Stimulated activated CD8-positive, alpha-beta memory T cell treated with anti-CD3 and anti-CD28 coated beads, Interleukin-4, amount 100 ng/mL, for 48 hours (primary cell): Measurements from ENCODE around the gene MOB2.

Source experiments
- DNase-seq: peaks from one replicate; pipeline ENCODE4 v3.0.0-alpha.2; 2020

Gene MOB2

DNA sequence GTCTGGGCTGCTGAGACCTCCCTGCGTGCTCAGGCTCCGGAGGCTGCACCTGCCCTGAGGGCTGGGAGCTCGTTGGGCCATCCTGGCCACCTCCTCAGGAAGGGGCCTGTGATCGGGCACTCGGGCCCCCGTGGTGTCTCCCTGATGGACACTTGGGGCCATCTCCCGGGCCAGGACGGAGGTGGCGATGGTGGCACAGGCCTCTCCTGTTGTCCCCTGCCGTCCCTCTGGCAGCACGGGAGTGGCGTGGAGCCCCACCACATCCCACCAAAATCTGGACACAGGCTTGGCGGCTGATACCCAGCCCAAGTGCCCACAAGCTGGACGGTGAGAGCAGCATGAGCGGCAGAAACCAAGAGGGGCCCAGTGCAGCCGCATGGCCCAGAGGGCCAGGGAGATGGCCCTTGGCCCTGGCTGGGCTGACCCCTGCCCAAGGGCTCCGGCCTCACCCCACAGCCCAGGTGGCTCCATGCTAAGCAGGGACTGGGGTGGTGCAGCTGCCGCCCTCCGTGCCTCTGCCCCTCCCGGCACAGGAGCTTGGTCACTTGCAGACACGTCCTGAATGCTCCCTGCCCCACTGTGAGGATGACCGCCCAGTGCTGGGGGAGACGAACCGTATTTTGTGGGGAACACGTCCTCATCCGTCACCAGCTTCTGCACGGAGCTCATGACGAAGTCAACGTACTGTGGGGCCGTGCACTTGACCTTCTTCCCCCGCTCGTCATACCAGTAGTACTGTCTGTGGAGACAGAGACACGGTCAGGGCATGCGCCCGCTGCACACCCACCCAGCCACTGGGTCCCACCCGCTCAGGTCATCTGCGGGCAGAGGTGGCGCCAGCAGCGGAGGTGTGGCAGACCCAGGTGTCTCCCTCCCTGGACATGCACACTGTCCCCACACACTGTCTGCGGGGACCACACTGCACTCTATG lies 15.6 kb downstream of the MOB2 start:
- DNase-seq = no peak

DNA sequence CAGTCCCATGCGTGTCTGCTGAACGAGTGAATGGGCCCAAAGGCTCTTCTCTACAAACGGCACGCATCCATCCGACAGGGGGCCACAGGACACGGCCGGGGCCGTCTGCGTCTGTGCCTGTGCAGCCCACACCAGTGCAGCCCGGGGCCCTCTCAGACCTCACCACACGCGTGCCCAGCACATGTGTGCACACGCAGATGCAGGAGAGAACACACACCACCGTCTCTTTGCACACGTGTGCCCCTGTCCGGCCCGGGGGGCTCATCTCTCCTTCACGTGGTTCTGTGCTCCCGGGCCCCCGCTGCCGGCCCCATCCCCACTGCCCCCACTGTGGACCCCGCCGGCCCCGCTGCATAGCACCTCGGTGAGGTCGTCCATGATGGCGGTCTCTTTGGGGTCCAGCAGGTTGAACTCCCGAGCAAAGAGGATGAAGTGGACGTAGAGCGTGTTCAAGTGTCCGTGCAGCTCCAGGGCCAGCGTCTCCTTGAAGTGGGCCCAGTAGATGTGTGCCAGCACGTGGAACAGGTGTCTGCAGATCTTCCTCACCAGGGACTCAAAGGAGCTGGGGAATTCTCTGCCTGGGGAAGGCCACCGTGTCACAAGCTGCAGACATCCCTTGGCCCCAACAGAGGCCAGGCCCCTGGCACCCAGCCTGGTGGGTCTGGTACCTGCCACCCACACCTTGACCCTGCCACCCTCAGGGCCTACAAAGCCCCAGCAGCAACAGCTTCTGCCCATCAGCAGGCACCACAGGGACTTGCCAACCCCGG lies 16.5 kb downstream of the MOB2 start:
- DNase-seq = no peak

DNA sequence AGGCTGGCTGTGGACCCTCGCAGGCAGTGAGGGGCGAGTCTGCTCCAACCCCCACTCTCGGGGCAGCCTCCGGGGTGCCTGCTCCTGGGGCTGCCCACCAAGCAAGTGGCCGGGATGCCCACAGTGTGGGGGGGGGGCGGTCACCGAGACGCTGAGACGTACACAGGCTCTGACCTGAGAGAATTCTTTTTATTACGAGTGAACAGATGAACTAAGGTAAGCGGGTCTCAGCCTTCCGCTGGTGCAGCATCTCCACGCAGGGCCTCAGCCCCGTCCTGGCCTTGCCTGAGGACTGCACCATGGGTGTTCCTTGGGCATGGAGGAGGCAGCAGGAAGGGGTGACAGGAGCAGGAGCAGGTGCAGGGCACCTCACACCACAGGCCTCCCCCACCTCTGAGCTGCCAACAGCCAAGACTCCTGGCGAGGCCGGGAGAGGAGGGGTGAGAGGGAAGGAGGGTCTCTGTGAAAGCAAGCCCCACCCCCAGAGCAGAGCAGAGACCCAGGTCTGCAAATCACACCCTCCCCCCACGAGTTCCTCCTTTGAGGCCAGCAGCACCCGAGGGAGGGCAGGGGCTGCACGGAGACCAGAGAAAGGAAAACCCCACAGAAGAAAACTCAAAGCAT lies 17.2 kb downstream of the MOB2 start:
- no peak for DNase-seq

- no peak for DNase-seq
Observed at GRCh38 chr11:1468473-1469066, 18.0 kb downstream of the MOB2 start.

DNA sequence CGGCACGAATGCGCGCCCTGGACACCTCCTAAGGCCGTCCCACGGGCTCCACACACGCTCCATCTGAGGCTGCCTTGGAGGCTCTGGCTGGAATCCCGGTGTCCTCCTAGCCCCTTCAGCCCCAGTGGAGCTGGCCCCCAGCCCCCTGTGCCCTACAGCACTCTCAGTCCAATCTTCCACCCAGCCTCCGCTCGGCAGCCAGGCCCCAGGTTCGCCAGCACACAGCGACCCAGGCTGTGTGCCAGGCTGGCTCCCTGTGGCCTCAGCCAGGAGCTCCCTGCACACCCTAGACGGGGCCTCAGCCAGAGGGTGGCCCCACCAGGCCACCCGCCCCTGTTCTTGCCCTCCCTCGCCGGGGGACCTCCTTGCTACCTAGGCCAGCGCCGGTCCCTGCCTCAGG lies 18.6 kb downstream of the MOB2 start:
- DNase-seq = no peak

- no peak for DNase-seq
Observed at GRCh38 chr11:1467270-1467669, 19.3 kb downstream of the MOB2 start.

- no peak for DNase-seq
Observed at GRCh38 chr11:1466784-1467183, 19.8 kb downstream of the MOB2 start.

- no peak for DNase-seq
Observed at GRCh38 chr11:1463056-1463455, 23.5 kb downstream of the MOB2 start.

DNA sequence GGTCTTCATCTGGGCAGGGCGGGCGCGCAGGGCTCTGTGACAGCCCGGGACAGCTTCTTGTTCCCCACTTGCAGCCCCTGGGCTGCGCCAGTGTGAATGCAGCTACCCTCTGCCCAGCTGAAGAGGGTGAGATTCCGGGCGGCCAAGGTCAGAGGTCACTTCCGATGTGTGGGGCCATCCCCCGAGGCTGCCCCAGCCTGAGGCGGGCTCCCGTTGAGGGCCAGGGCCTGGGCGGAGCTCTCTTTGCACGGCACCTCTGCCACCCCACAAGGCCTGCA lies 23.9 kb downstream of the MOB2 start:
- DNase-seq = no peak

GRCh38 chr11:1461826-1462697 lies 24.5 kb downstream of the MOB2 start:
- DNase-seq = no peak

DNA sequence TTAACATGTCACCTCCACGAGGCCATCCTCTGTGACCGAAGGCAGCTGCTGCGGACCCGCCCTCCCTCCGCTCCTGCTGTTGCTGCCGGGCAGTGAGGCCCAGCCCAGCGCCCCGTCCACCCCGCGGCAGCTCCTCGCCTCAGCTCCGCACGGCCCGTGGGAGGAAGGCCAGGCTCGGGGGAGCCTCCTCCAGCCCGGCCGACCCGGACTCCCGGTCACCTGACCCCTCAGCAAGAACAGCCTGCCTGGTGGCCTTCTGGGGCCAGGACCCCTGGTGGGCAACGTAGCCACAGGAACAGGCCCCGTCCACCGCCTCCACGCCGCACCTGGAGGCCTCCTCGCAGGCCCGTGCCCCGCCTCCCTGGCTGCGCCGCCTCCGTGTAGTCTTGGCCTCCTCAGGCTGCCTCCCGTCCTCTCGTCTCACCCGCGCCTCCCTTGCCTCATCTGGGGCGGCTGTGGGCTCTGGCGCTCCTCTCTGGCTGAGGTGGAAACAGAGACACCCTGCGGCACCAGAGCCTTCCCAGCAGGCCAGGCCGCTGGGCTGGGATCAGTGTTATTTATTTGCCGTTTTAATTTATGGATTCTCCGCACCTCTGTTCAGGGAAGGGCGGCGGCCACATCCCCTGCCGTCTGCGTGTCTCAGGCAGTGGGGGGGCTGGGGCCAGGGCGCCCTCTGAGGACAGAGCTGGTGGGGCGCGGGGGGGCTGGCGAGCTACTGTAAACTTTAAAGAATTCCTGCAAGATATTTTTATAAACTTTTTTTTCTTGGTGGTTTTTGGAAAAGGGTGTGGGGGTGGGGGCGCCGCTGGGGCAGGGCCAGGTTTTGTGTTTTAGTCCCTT lies 25.4 kb downstream of the MOB2 start:
- DNase-seq = no peak

DNA sequence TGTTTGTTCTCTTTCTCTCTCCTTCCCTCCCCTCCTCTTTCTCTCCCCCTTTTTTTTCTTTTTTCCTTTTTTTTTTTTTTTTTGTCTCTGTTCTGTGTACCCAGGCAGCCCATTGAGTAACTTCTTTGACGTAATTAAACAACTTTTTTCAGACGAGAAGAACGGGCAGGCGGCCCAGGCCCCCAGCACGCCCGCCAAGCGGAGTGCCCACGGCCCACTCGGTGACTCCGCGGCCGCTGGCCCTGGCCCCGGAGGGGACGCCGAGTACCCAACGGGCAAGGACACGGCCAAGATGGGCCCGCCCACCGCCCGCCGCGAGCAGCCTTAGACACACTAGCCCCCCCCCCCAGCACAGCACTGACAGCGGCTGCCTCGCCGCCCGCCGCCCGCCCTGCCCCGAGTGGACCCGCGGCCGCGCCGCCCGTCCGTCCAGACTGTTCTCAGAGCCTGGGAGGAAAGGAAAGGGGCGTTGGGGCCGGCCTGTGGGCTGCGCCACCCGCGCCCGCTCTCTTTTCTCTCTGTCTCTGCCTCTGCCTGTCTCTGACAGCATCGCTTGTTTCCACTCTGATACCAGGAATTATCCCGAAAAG lies 26.1 kb downstream of the MOB2 start:
- no peak for DNase-seq

- no peak for DNase-seq
Observed at GRCh38 chr11:1459764-1460395, 26.7 kb downstream of the MOB2 start.

DNA sequence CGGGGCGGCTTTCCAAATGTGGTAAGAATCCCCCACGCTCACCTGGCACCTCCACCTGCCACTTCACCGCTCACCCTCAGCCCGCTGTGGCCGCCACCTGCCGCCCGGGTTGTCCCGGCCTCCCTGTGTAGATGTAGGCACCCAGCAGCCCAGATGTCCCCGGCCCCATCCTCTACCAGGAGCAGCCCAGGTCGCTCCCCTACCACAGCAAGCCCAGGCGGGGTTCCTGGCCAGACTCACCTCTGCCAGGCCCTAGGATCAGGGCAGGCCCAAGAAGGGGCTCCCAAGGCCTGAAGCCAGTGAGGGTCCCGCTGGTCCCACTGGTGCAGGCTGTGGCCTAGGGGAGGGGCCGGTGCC lies 27.4 kb downstream of the MOB2 start:
- no peak for DNase-seq

GRCh38 chr11:1458340-1459218 lies 28.0 kb downstream of the MOB2 start:
- DNase-seq = no peak

GRCh38 chr11:1457856-1458255 lies 28.7 kb downstream of the MOB2 start:
- no peak for DNase-seq

DNA sequence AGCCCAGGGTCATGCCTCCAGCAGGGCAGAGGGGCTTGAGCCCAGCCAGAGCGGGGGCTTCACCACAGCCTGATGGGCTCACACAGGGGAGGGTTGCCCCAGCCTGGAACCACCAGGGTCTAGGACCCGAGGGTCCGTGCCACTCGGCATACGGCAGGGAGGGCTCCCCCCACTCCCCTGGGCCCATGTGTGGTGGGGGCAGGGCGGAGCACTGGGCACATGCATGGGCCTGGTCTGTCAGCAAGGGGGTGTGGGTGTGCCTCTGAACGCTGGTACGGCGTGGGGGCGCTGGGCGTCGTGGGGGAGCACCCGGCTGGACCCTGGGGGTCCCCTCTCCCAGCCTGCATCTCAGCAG lies 29.3 kb downstream of the MOB2 start:
- DNase-seq = no peak

DNA sequence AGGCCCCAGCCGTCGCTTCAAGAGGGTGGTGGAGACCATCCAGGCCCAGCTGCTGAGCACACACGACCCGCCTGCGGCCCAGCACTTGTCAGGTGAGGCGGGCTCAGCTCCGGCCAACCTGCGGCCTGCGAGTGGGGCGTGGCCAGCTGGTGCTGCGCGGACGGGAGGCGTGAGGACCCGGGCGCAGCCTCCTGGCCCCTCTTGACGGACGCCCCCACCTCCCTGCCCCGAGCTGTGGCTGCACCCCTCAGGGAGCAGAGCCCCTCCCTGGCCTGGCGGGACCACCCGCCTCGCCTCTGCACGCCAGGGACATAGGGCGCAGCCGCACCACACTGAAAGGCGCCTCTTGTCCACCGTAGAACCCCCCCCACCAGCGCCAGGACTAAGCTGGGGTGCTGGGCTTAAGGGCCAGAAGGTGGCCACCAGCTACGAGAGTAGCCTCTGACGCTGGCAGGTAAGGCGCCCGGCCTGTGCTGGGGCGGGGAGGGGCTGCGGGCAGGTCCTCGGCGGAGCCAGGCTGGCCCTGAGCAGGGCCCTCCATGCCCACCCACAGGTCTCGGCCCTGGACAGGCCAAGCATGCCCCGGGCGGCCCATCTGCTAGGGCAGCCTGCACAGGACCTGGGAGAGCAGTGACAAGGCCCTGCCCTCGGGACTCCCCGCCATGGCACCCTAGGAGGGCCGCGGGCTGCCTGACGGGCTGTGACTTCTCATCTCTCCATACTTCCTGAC lies 29.8 kb downstream of the MOB2 start:
- DNase-seq = no peak

DNA sequence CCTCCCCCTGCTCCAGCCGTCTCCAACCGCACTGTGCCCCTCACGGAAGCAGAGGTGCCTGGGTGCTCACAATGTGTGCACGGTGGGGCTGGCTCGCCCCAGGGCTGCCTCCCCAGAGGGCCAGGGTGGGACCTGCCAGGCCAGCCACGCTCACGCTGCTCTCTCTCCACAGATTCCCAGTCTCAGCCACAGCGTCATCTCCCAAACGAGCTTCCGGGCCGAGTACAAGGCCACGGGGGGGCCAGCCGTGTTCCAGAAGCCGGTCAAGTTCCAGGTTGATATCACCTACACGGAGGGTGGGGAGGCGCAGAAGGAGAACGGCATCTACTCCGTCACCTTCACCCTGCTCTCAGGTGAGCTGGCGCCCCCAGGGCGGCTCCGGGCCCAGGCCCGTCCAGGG lies 30.4 kb downstream of the MOB2 start:
- no peak for DNase-seq
